PC-3 (cell line): ENCODE measurements around the gene NOSIP. TPM values are rescaled to one million over a fixed set of nuclear protein-coding genes. Genes with fewer than 3 reads are reported as not detected.
A peak's percentile ranks its signal among the peaks of the same experiment; 100 is the strongest.

Experiments
- ATAC-seq: fragments of 200-7000 bp; cut with Tn5 transposase; 2 replicates; pipeline ENCODE4 v1.9.1; 2020; ENCODE audit warnings: mild to moderate bottlenecking, moderate library complexity
- BruUV-seq: library from RNA; stranded (reverse); fragments of 400-500 nt; replicated peaks from 2 replicates; lab custom pipeline; 2021; lab: Mats Ljungman, UMichigan
- CTCF ChIA-PET: fragments of 300-600 bp; sonication (Branson Sonifier 250); formaldehyde crosslinking; loops from one replicate; lab custom pipeline; 2022; ENCODE audit warnings: antibody characterized with exemption; lab: Charles Lee
- POLR2A ChIA-PET: fragments of 300-600 bp; sonication (Branson Sonifier 250); formaldehyde crosslinking; loops from one replicate; lab custom pipeline; 2022; ENCODE audit warnings: antibody characterized with exemption; ENCODE audit not compliant: unreplicated experiment; lab: Charles Lee
- DNase-seq: peaks from one replicate; pipeline ENCODE4 v3.0.0-alpha.2; 2015
- H2AFZ ChIP-seq: fragments of 300-600 bp; sonication (generic); 2 replicates; pipeline ENCODE4 v1.6.0; 2016; ENCODE audit warnings: antibody characterized with exemption, low read length
- H3F3A ChIP-seq: fragments of 300-600 bp; sonication (generic); one replicate; pipeline ENCODE4 v1.6.0; 2017; ENCODE audit warnings: antibody characterized with exemption, low read length, control low read depth, mild to moderate bottlenecking; ENCODE audit not compliant: unreplicated experiment
- H3K27ac ChIP-seq: fragments of 300-600 bp; sonication (generic); 2 replicates; pipeline ENCODE4 v1.5.1; 2016; ENCODE audit warnings: mild to moderate bottlenecking, low read length
- H3K27me3 ChIP-seq: fragments of 300-600 bp; sonication (generic); 2 replicates; pipeline ENCODE4 v1.6.1; 2016; ENCODE audit warnings: low read length, mixed read lengths
- H3K36me3 ChIP-seq: fragments of 300-600 bp; sonication (generic); 2 replicates; pipeline ENCODE4 v1.6.1; 2016; ENCODE audit warnings: low read depth, mixed run types, low read length, mixed read lengths
- H3K4me1 ChIP-seq: fragments of 300-600 bp; sonication (generic); 2 replicates; pipeline ENCODE4 v1.5.1; 2016; ENCODE audit warnings: low read length; ENCODE audit not compliant: insufficient read depth
- H3K4me2 ChIP-seq: fragments of 300-600 bp; sonication (generic); 2 replicates; pipeline ENCODE4 v1.6.0; 2016; ENCODE audit warnings: low read length
- H3K4me3 ChIP-seq: fragments of 300-600 bp; sonication (generic); 2 replicates; pipeline ENCODE4 v1.5.1; 2016; ENCODE audit warnings: mild to moderate bottlenecking, low read length, mixed read lengths
- H3K79me2 ChIP-seq: fragments of 300-600 bp; sonication (generic); 2 replicates; pipeline ENCODE4 v1.6.1; 2017; ENCODE audit warnings: low read length, mixed read lengths
- H3K9ac ChIP-seq: fragments of 300-600 bp; sonication (generic); 2 replicates; pipeline ENCODE4 v1.6.0; 2016; ENCODE audit warnings: mild to moderate bottlenecking, low read length
- H3K9me2 ChIP-seq: fragments of 300-600 bp; sonication (generic); replicated peaks from 2 replicates; pipeline ENCODE4 v1.6.1; 2016; ENCODE audit warnings: mixed run types, low read length, mixed read lengths
- H3K9me3 ChIP-seq: fragments of 300-600 bp; sonication (generic); 2 replicates; pipeline ENCODE4 v1.6.1; 2016; ENCODE audit warnings: low read length, mixed read lengths
- H4K20me1 ChIP-seq: fragments of 300-600 bp; sonication (generic); 2 replicates; pipeline ENCODE4 v1.6.1; 2016; ENCODE audit warnings: low read length, mixed read lengths
- EZH2 ChIP-seq: fragments of 300-600 bp; sonication (generic); IDR thresholded peaks from one replicate; pipeline ENCODE4 v1.6.1; 2017; ENCODE audit warnings: antibody characterized with exemption, mild to moderate bottlenecking, low read length; ENCODE audit not compliant: unreplicated experiment
- EZH2phosphoT487 ChIP-seq: fragments of 300-600 bp; sonication (generic); IDR thresholded peaks from 2 replicates; pipeline ENCODE4 v1.6.1; 2018; ENCODE audit warnings: mild to moderate bottlenecking, antibody characterized with exemption, low read length, borderline replicate concordance
- intact Hi-C: fragments of 100-400 bp; cut with micrococcal nuclease; formaldehyde crosslinking; loops from 2 replicates; pipeline ENCODE4 v1.9.0; 2023
- total RNA-seq: library from RNA; depleted of rRNA; stranded (reverse); fragments of >200 nt; gene quantifications from 2 replicates; pipeline ENCODE4 v1.2.3, GENCODE V29; 2014
- TF ChIP-seq, protein P1 (sequence below): fragments of 300-600 bp; sonication (generic); conservative IDR thresholded peaks from 2 replicates; pipeline ENCODE4 v1.5.1; 2017; ENCODE audit warnings: antibody characterized with exemption, low read depth, mild to moderate bottlenecking, low read length

NOSIP gene
- total RNA-seq, 1 experiment from 2014 or later = 195 TPM

DNA sequence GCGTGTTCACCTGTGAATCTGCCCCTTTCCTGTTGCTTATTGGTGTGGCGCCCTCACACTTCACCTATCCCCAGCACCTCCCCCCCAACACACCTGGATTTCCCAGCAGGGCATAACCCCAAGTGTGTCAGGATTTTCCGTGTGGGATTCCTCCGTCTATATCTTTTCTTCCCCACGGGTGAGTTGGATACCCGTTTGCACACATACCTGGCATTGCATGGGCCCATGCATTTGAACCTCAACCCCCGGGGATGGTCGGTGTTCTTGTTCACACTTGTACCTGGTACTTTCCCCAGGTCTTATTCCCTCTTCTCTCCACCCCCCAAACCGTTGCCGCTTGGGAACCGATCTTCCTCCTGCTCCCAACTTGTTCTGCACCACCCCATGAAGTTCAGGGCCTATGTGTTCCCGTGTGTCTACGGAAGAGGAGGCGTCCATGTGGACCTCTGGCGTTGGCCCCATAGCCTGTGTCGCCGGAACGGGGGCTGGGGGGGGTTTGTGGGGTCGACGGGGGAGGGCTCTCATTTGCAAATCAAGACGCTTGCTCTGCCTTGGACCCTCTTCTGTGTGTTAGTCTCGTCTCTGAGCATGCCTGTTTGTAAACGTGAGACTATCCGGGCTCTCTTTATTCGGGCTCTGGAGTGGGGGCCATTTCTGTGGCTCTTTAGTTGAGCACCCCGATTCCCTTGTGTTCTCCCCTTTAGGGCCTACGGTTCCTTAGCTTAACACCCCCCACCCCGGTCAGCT, 12.3 kb upstream of the NOSIP start:
- ChIA-PET CTCF (no interaction called here), POLR2A (interaction anchor here (0.6 kb wide), 1 partner anchor 48 kb away, joined by 3 read pairs; the partner anchor contains the start of gene RRAS)
- no peaks in the 10 kb centered on the region for H3K9me2 ChIP-seq
- H3K4me2 ChIP-seq = peak overlapping the region; percentile 91
- H3K4me3 ChIP-seq = peak overlapping the region; percentile 99
- DNase-seq = peak; percentile 55
- no peaks in the 10 kb centered on the region for H3K9me3 ChIP-seq
- peaks cover 25% of the 10 kb centered on the region; the same call in 1 of the 2 replicates for H3K36me3 ChIP-seq
- H3K27me3 ChIP-seq = no peaks in the 10 kb centered on the region
- H3K27ac ChIP-seq = peak overlapping the region; percentile 87
- TF ChIP-seq, protein P1, sequence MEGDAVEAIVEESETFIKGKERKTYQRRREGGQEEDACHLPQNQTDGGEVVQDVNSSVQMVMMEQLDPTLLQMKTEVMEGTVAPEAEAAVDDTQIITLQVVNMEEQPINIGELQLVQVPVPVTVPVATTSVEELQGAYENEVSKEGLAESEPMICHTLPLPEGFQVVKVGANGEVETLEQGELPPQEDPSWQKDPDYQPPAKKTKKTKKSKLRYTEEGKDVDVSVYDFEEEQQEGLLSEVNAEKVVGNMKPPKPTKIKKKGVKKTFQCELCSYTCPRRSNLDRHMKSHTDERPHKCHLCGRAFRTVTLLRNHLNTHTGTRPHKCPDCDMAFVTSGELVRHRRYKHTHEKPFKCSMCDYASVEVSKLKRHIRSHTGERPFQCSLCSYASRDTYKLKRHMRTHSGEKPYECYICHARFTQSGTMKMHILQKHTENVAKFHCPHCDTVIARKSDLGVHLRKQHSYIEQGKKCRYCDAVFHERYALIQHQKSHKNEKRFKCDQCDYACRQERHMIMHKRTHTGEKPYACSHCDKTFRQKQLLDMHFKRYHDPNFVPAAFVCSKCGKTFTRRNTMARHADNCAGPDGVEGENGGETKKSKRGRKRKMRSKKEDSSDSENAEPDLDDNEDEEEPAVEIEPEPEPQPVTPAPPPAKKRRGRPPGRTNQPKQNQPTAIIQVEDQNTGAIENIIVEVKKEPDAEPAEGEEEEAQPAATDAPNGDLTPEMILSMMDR = no peak
- TF ChIP-seq EZH2phosphoT487 (no peak), EZH2 (no peak)
- BruUV-seq = TSS peak; percentile 70
- peaks cover 7% of the 10 kb centered on the region; the same call in 1 of the 2 replicates for H3K4me1 ChIP-seq
- peaks cover 6% of the 10 kb centered on the region; the same call in 1 of the 2 replicates for H4K20me1 ChIP-seq
- no peak for ATAC-seq
- peak overlapping the region; percentile 72; the same call in 1 of the 2 replicates for H2AFZ ChIP-seq
- intact Hi-C loops = loop anchor here (1.0 kb wide), 1 partner anchor 22 kb away; no protein-coding TSS in a partner anchor
- H3K79me2 ChIP-seq = peaks cover 51% of the 10 kb centered on the region
- peak overlapping the region; percentile 95 for H3K9ac ChIP-seq
- H3F3A ChIP-seq = no peaks in the 10 kb centered on the region

DNA sequence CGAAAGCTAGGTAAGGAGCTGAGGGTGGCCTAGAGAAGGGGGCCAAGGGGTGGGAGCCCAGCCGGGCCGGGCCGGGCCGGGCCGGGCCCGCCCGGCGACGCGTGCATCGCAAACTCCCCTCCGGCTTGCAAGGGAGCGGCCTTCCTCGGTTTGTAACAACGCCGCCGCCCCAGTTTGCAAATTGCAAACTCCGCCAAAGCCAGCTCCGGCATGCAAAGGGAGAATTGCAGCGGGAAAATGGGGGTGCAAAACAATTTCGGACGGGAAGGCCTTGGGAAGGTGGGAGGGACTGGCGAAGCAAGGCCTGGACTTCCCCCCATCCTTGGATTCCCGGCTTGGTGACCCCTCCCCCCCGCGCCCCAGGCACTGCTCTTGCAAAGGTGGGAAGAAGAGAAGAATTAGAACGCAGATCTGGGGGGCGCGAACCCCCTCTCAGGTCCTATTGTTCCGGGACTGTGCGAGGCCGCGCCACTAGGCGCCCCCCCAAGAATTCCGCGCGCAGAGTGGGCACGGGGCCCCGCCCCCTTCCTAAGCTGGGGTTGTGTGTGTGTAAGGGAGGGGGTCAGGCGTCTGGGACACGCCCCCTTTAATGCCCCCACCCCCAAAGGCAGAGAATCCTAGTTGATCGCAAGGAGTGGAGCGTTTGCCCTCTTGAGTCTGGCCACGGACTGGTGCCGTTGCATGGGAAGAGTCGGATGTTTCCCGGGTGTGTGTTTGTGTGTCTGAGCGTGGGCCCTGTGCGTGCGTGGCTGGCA, 11.6 kb upstream of the NOSIP start:
- ATAC-seq = peak; percentile 3
- Histone ChIP-seq H3K9me3 (no peaks in the 10 kb centered on the region), H3F3A (no peaks in the 10 kb centered on the region), H3K27ac (peak overlapping the region; percentile 87), H3K4me2 (peak overlapping the region; percentile 91), H3K4me1 (peaks cover 7% of the 10 kb centered on the region; the same call in 1 of the 2 replicates), H3K9ac (peak overlapping the region; percentile 95), H4K20me1 (peaks cover 6% of the 10 kb centered on the region; the same call in 1 of the 2 replicates), H3K27me3 (no peaks in the 10 kb centered on the region), H3K4me3 (peak overlapping the region; percentile 99), H2AFZ (peak overlapping the region; percentile 72), H3K36me3 (peaks cover 22% of the 10 kb centered on the region; the same call in 1 of the 2 replicates), H3K79me2 (peaks cover 46% of the 10 kb centered on the region), H3K9me2 (no peaks in the 10 kb centered on the region)
- TF ChIP-seq EZH2phosphoT487 = no peak
- TF ChIP-seq, protein P1 = no peak
- TF ChIP-seq EZH2 = no peak
- intact Hi-C loops = loop anchor here (2.0 kb wide), 2 partner anchors 73 to 85 kb away; partner anchors contain the start of genes BCL2L12, IRF3 and PRMT1
- ChIA-PET POLR2A (interaction anchor here (0.6 kb wide), 1 partner anchor 22 kb away, joined by 3 read pairs; no protein-coding TSS in a partner anchor), CTCF (interaction anchor here (0.6 kb wide), 1 partner anchor 22 kb away, joined by 9 read pairs; no protein-coding TSS in a partner anchor)
- peak; percentile 57 for DNase-seq
- TSS peak; percentile 4 for BruUV-seq
